ENCODE results near the gene MAVS. TPM values are rescaled to one million over a fixed set of nuclear protein-coding genes. Genes with fewer than 3 reads are reported as not detected.
A peak's percentile ranks its signal among the peaks of the same experiment; 100 is the strongest.

The MAVS gene
- total and polyA plus RNA-seq, 4 donors: 13.2 to 39.6 (median 20.9) TPM

DNA sequence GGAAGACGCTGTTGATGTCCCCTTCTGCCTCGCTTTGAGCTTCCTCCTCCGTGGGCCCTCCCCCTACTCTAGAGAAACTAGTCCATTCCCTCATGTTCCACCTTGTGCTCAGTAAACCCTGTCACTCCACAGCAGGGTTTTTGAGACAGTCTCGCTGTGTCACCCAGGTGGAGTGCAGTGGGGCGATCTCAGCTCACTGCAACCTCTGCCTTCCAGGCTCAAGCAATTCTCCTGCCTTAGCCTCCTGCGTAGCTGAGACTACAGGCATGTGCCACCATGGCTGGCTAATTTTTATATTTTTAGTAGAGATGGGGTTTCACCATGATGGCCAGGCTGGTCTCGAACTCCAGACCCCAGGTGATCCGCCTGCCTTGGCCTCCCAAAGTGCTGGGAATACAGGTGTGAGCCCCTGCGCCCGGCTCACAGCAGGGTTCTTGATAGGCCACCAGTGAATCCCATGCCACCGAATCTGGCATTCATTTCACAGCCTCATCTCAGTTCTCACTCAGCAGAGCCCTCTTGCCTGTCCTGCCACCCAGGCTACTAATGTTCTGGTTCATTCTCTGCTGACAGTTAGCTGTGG, 78.6 kb downstream of the MAVS start:
- Histone ChIP-seq H3K27ac (ENCODE audit: low read depth in 1 of 2, low read length in 1 of 2) (no peak overlapping the region), H3K9me3 (ENCODE audit: control insufficient read depth in 4 of 4, insufficient read depth in 3 of 4, low read length in 3 of 4) (no peaks in the 10 kb centered on the region), H3K4me3 (no peak overlapping the region), H3K9ac (ENCODE audit: insufficient read depth in 1 of 2, low read length in 2 of 2) (no peak overlapping the region), H3K27me3 (ENCODE audit: control insufficient read depth in 3 of 3, insufficient read depth in 3 of 3, low read length in 2 of 3) (no peaks in the 10 kb centered on the region), H3K4me1 (ENCODE audit: control insufficient read depth in 5 of 5, insufficient read depth in 5 of 5, low read length in 5 of 5) (peaks cover 0 to 5% (median 0%) of the 10 kb centered on the region in 5 donors), H3K36me3 (ENCODE audit: control insufficient read depth in 4 of 4, insufficient read depth in 4 of 4, low read length in 4 of 4) (peaks cover 0 to 32% (median 24%) of the 10 kb centered on the region in 4 donors)
- no peak for DNase-seq
- WGBS, 2 donors: 89 to 94% methylated on average over 11 of the region's 11 CpGs
- no peak for TF ChIP-seq CTCF (IDR thresholded peaks at IDR 0.05; ENCODE audit: control extremely low read depth, extremely low read depth)
- no peak for ATAC-seq (ENCODE audit: insufficient read depth, low FRiP score)

Small RNA genes within 50 kb of the gene (small RNA-seq; reads per million reads assigned to genes)
- 4.3 reads per million, percentile 94 among the genes with 10 or more reads in this experiment for gene MIR103A2 (ENCODE audit: low replicate concordance)

Other genes starting within 250 kb of the MAVS start
- not detected for gene GFRA4, start 183.4 kb upstream of the MAVS start, total RNA-seq
- not detected for gene GFRA4, start 183.4 kb upstream of the MAVS start, polyA plus RNA-seq
- gene ADAM33, start 164.8 kb upstream of the MAVS start, total RNA-seq: 1 to 10 TPM; 6.6 to 9.6 TPM
- gene ADAM33, start 164.8 kb upstream of the MAVS start, polyA plus RNA-seq: 10 to 100 TPM in 1 of 2 donors, 1 to 10 TPM in 1; 3.2 to 16.4 TPM
- gene SIGLEC1, start 134.2 kb upstream of the MAVS start, total RNA-seq: 10 to 100 TPM in 1 of 2 donors, 1 to 10 TPM in 1; 3.7 to 34.2 TPM
- 10 to 100 TPM; 18.1 to 19.2 TPM for gene SIGLEC1, start 134.2 kb upstream of the MAVS start, polyA plus RNA-seq
- 10 to 100 TPM; 23.0 to 28.3 TPM for gene HSPA12B, start 114.1 kb upstream of the MAVS start, total RNA-seq
- 10 to 100 TPM; 11.4 to 16.8 TPM for gene HSPA12B, start 114.1 kb upstream of the MAVS start, polyA plus RNA-seq
- gene ADISSP, start 79.1 kb upstream of the MAVS start, total RNA-seq: 10 to 100 TPM in 1 of 2 donors, 1 to 10 TPM in 1; 8.6 to 53.7 TPM
- gene ADISSP, start 79.1 kb upstream of the MAVS start, polyA plus RNA-seq: 10 to 100 TPM; 34.1 to 36.1 TPM
- 10 to 100 TPM; 11.7 to 15.5 TPM for gene SPEF1, start 65.4 kb upstream of the MAVS start, total RNA-seq
- gene SPEF1, start 65.4 kb upstream of the MAVS start, polyA plus RNA-seq: 10 to 100 TPM in 1 of 2 donors, 1 to 10 TPM in 1; 9.6 to 11.9 TPM
- gene CENPB, start 60.1 kb upstream of the MAVS start, total RNA-seq: 100 to 1,000 TPM in 1 of 2 donors, 10 to 100 TPM in 1; 35.9 to 113 TPM
- 10 to 100 TPM; 72.9 to 85.8 TPM for gene CENPB, start 60.1 kb upstream of the MAVS start, polyA plus RNA-seq
- 10 to 100 TPM; 65.7 to 88.5 TPM for gene CDC25B, start 50.5 kb upstream of the MAVS start, total RNA-seq
- gene CDC25B, start 50.5 kb upstream of the MAVS start, polyA plus RNA-seq: 10 to 100 TPM; 47.9 to 68.4 TPM
- gene AP5S1, start 26.3 kb upstream of the MAVS start, total RNA-seq: 10 to 100 TPM; 12.4 to 20.7 TPM
- gene AP5S1, start 26.3 kb upstream of the MAVS start, polyA plus RNA-seq: 10 to 100 TPM in 1 of 2 donors, 1 to 10 TPM in 1; 8.1 to 11.5 TPM
- 10 to 100 TPM; 39.6 to 46.2 TPM for gene PANK2, start 42.6 kb downstream of the MAVS start, total RNA-seq
- 10 to 100 TPM; 24.6 to 29.2 TPM for gene PANK2, start 42.6 kb downstream of the MAVS start, polyA plus RNA-seq
- gene RNF24, start 168.7 kb downstream of the MAVS start, total RNA-seq: 10 to 100 TPM; 15.9 to 20.9 TPM
- gene RNF24, start 168.7 kb downstream of the MAVS start, polyA plus RNA-seq: 10 to 100 TPM in 1 of 2 donors, 1 to 10 TPM in 1; 7.4 to 17.3 TPM